Naive thymus-derived CD8-positive, alpha-beta T cell (primary cell): ENCODE results near the gene OR4K13. TPM values are rescaled to one million over a fixed set of nuclear protein-coding genes. Genes with fewer than 3 reads are reported as not detected.

Experiments
- ATAC-seq, 2 donors: fragments of 150-1000 bp; cut with Tn5 transposase in 1 of 2; sonication (Bioruptor Pico), chemical (Tn5 transposase) in 1 of 2; 1 replicate in 1 of 2; 2 replicates in 1 of 2; pipeline ENCODE4 v1.10.0; 2021; ENCODE audit warnings: mild to moderate bottlenecking in 2 of 2, moderate library complexity in 2 of 2
- POLR2A ChIA-PET: fragments of 350-600 bp; sonication (Branson Sonifier 250); formaldehyde crosslinking; loops from one replicate; lab custom pipeline; 2021; ENCODE audit warnings: antibody characterized with exemption; lab: Charles Lee
- DNase-seq, 10 donors: peaks; one replicate each; pipeline versions ENCODE4 v3.0.0 to v3.0.0-alpha.2; 2020 to 2022
- H3K27ac Mint-ChIP-seq, 10 donors: one replicate each; pipeline ENCODE4 v1.8.0; 2020 to 2022; ENCODE audit warnings: mild to moderate bottlenecking in 10 of 10, mixed read lengths in 10 of 10, moderate library complexity in 4 of 10, inconsistent platforms in 1 of 10
- H3K27me3 Mint-ChIP-seq, 5 donors: one replicate each; pipeline ENCODE4 v1.8.0; 2021 to 2022; ENCODE audit warnings: mixed read lengths in 5 of 5
- H3K36me3 Mint-ChIP-seq, 3 donors: one replicate each; pipeline ENCODE4 v1.8.0; 2020 to 2022; ENCODE audit warnings: mixed read lengths in 3 of 3, mild to moderate bottlenecking in 2 of 3, inconsistent platforms in 1 of 3
- H3K4me1 Mint-ChIP-seq, 4 donors: one replicate each; pipeline ENCODE4 v1.8.0; 2021 to 2022; ENCODE audit warnings: mixed read lengths in 4 of 4
- H3K4me3 Mint-ChIP-seq, 10 donors: one replicate each; pipeline ENCODE4 v1.8.0; 2020 to 2022; ENCODE audit warnings: mild to moderate bottlenecking in 10 of 10, mixed read lengths in 10 of 10, moderate library complexity in 6 of 10, inconsistent platforms in 1 of 10
- H3K9me3 Mint-ChIP-seq, 9 donors: one replicate each; pipeline ENCODE4 v1.8.0; 2020 to 2022; ENCODE audit warnings: mixed read lengths in 9 of 9, mild to moderate bottlenecking in 3 of 9, inconsistent platforms in 1 of 9, moderate library complexity in 1 of 9
- polyA plus RNA-seq, 3 donors: library from polyadenylated mRNA; unstranded; fragments of 300-500 nt; fragmentation: Illumina TruSeq; gene quantifications; one replicate each; pipeline ENCODE4 v1.2.3, GENCODE V29; 2021
- total RNA-seq, 8 experiments: library from RNA in 2 of 8; stranded (reverse) in 2 of 8; gene quantifications; one replicate each; pipeline ENCODE4 v1.2.3 and lab custom pipeline; 2021 to 2026

Gene OR4K13, protein sequence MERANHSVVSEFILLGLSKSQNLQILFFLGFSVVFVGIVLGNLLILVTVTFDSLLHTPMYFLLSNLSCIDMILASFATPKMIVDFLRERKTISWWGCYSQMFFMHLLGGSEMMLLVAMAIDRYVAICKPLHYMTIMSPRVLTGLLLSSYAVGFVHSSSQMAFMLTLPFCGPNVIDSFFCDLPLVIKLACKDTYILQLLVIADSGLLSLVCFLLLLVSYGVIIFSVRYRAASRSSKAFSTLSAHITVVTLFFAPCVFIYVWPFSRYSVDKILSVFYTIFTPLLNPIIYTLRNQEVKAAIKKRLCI
- total RNA-seq (not detected), polyA plus RNA-seq (not detected), total RNA-seq (lab: John Stamatoyannopoulos, UW) (0 reads per million in 6 experiments)

DNA sequence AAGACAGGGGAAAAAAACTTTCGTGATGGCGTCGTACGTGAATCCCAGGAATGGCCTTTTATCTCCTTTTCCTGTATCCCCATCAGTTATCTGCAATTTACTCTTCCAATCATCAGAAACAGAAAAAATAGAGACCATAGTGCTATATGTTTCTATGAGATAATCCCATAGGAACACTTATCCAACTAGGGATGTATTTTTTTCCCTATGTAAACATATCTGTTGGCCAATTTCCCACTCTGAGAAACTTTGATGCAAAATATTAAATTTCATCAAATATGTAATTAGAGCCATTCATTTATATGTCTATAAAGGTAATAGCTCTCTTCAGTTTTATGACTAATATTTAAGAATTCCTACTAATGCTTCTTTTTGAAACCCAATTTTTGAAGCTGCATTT lies at the start of gene OR4K13:
Gene OR4K13 (minus strand): TSS at position 101 of the 400 bp plus-strand sequence. CDS start 1,280 bp downstream, outside the sequence.
- H3K27me3 Mint-ChIP-seq, result peaks cover 0 to 6% (median 0%) of the 10 kb centered on the region in 5 donors

DNA sequence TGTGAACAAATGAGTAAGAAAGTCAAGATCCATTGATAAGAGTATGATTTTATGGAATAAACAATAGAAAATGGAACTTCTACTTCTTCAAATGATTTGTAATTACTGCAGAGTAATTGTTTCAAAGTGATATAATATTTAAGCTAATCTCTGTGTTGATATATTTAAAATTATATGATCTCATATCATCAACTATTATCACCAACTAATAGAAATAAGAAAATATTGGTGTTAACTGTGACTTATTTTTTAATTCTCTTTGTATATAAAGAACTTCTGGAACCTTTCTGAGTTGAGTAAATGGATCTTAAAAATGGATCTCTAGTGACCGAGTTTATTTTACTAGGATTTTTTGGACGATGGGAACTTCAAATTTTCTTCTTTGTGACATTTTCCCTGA lies 23.9 kb upstream of the OR4K13 start, which contains the start of gene OR4L1:
Gene OR4L1 (plus strand): TSS at position 301 of the 400 bp plus-strand sequence. CDS start 0 bp downstream, at position 301.
- DNase-seq (no peak), ATAC-seq (no peak)
- POLR2A ChIA-PET, result no interaction called here
- Mint-ChIP-seq H3K4me1 (peaks cover 0 to 2% (median 0%) of the 10 kb centered on the region in 4 donors), H3K36me3 (peaks cover 0 to 5% (median 0%) of the 10 kb centered on the region in 3 donors), H3K27ac (no peak within 1 kb of the TSS), H3K27me3 (peaks cover 0 to 14% (median 6%) of the 10 kb centered on the region in 5 donors), H3K4me3 (no peak within 1 kb of the TSS), H3K9me3 (peaks cover 0 to 12% (median 6%) of the 10 kb centered on the region in 9 donors)

More for the DNA sequence above, at the start of gene OR4K13:
- no peak within 1 kb of the TSS for H3K27ac Mint-ChIP-seq
- H3K9me3 Mint-ChIP-seq, result peaks cover 0 to 17% (median 5%) of the 10 kb centered on the region in 9 donors
- H3K4me1 Mint-ChIP-seq, result peaks cover 0 to 2% (median 0%) of the 10 kb centered on the region in 4 donors
- no peak for DNase-seq
- H3K4me3 Mint-ChIP-seq, result no peak within 1 kb of the TSS
- ATAC-seq, result no peak
- POLR2A ChIA-PET, result no interaction called here
- H3K36me3 Mint-ChIP-seq, result no peaks in the 10 kb centered on the region

DNA sequence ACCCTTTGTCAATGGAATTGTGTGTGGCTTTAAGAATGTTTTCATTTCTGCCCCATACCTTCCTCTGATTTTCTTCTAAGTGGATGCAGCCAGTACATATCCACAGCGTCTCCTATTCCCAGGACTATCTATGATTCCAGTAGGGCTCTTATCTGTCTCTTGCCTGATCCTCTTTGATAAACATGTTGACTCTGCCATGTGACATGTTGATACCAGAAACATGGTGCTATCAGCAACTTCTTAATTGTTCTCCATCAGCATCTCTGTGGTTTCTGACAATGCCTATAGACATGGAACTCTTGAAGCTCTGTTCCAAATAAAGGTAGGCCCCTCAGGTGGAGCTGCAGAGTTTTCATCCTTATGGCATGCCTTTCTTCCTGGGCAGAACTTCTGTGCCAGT lies 12.4 kb upstream of the OR4K13 start:
- POLR2A ChIA-PET, result no interaction called here
- Mint-ChIP-seq H3K9me3 (peaks cover 0 to under 1% (median 0%) of the 10 kb centered on the region in 9 donors), H3K36me3 (no peaks in the 10 kb centered on the region), H3K27me3 (peaks cover 4 to 36% (median 5%) of the 10 kb centered on the region in 5 donors), H3K27ac (no peak overlapping the region), H3K4me1 (no peaks in the 10 kb centered on the region), H3K4me3 (no peak overlapping the region)
- ATAC-seq (no peak), DNase-seq (no peak)

DNA sequence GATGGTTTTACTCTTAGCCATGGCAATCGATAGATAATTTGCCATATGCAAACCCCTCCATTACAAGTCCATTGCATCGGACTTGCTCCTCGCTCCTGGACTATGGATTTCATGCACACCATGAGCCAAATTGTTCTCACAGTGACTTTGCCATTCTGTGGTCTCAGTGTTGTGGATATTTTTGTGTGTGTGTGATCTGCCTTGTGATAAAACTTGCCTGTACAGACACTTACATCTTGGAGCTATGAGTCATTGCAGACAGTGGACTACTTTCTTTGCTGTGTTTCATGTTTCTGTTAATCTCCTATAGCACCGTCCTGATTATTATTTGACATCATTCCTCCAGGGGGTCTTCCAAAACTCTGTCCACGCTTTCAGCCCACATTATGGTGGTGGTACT lies 8.4 kb upstream of the OR4K13 start:
- no peaks in the 10 kb centered on the region for H3K36me3 Mint-ChIP-seq
- no peaks in the 10 kb centered on the region for H3K4me1 Mint-ChIP-seq
- H3K27ac Mint-ChIP-seq, result no peak overlapping the region
- peaks cover 2 to 27% (median 5%) of the 10 kb centered on the region in 5 donors for H3K27me3 Mint-ChIP-seq
- H3K9me3 Mint-ChIP-seq, result peaks cover 0 to 22% (median 7%) of the 10 kb centered on the region in 9 donors
- H3K4me3 Mint-ChIP-seq, result no peak overlapping the region
- POLR2A ChIA-PET, result no interaction called here
- ATAC-seq, result no peak
- DNase-seq, result no peak

DNA sequence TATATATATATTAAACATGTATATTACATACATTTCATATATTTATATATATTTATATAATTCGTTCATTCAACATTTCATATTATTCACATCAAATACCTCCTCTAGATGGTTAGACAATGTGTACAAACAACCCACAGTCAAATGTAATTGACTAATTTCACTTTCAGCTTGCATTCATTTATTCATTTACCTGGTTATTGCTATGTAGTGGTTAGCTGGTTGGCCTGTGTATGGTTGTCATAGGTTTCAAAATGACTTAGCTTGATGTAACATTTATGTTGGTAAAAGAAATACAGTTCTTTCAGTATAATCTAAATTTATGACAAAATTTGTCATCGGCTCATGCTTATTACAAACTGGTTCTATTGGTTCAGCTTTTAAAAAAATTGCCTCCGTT lies 389 bp downstream of the OR4K13 start:
- Mint-ChIP-seq H3K27ac (no peak overlapping the region), H3K4me1 (peaks cover 0 to 2% (median 0%) of the 10 kb centered on the region in 4 donors), H3K9me3 (peaks cover 0 to 14% (median 5%) of the 10 kb centered on the region in 9 donors), H3K36me3 (no peaks in the 10 kb centered on the region), H3K4me3 (no peak overlapping the region), H3K27me3 (peaks cover 0 to 6% (median 0%) of the 10 kb centered on the region in 5 donors)
- no peak for ATAC-seq
- POLR2A ChIA-PET, result no interaction called here
- no peak for DNase-seq

DNA sequence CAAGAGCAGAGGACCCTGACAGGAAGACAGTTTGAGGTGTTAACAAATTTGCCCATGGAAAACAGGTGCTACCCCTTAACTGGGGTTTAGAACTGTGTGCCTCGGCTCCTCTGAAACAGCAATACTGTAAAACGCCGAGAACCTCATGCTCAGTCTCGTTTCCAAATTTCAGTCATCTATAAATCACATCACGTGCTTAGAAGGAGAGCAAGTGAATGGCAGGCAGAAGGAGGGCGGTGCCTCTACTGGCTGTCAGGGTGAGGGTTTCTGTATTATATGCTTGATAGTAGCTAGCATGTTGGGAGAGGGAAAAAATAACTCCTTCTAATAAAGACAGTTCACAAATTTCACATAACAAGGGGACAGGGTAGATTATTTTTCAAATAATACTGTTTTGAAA lies 4.8 kb downstream of the OR4K13 start:
- POLR2A ChIA-PET, result no interaction called here
- peaks cover 0 to 6% (median 2%) of the 10 kb centered on the region in 5 donors for H3K27me3 Mint-ChIP-seq
- ATAC-seq (no peak), DNase-seq (no peak)
- no peak overlapping the region for H3K27ac Mint-ChIP-seq
- peaks cover 0 to 4% (median 0%) of the 10 kb centered on the region in 9 donors for H3K9me3 Mint-ChIP-seq
- no peak overlapping the region for H3K4me3 Mint-ChIP-seq
- no peaks in the 10 kb centered on the region for H3K4me1 Mint-ChIP-seq
- no peaks in the 10 kb centered on the region for H3K36me3 Mint-ChIP-seq

DNA sequence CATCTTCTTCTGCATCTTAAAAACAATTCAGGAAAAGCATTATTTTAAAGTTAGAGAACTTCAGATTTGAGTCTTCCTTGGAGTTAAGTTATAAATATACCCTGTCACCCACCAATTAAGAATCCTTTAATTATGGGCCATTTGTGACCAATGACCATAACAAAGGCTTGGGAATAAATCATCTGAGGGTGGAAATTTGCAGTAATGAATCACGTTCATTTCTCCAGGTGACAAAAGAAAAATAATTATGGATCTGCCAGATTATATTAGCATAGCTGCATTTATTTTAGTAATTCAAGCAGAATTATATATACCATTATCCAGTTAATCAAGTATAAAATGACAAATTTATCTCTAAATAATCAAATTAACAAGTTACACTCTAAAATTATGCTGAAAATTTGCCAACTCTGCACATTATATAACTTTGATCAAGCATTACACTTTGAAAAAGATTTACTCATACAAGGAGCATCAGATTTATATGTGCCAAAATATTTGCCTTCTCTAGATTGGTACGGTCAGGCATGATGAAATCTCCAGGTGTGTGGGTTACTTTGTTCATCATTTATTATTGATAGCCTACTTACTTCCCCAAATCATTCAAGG lies 16.5 kb downstream of the OR4K13 start, which contains the start of gene OR4K14:
Gene OR4K14 (minus strand): TSS at position 51 of the 609 bp plus-strand sequence. CDS start 4,114 bp downstream, outside the sequence.
- H3K4me1 Mint-ChIP-seq, result peaks cover 0 to 3% (median 0%) of the 10 kb centered on the region in 4 donors
- POLR2A ChIA-PET, result no interaction called here
- no peak within 1 kb of the TSS for H3K4me3 Mint-ChIP-seq
- ATAC-seq (no peak), DNase-seq (no peak)
- H3K9me3 Mint-ChIP-seq, result peaks cover 0 to 8% (median under 1%) of the 10 kb centered on the region in 9 donors
- H3K36me3 Mint-ChIP-seq, result peaks cover 0 to 4% (median 0%) of the 10 kb centered on the region in 3 donors
- no peak within 1 kb of the TSS for H3K27ac Mint-ChIP-seq
- peaks cover 0 to 5% (median 0%) of the 10 kb centered on the region in 5 donors for H3K27me3 Mint-ChIP-seq

DNA sequence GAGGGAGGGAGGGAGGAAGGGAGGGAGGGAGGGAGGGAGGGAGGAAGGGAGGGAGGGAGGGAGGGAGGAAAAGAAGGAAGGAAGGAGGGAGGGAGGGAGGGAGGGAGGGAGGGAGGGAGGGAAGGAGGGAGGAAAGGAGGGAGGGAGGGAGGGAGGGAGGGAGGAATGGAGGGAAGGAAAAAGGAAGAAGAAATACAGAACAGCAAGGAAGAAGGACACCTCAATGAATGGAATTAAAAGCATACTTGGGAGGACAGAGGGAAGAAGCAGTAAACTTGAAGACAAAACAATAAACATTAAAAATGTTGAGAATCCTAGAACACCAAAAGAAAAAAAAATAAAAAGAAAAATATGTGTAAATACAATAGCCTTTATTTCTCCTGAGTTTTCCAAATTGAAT lies 27.7 kb downstream of the OR4K13 start:
- POLR2A ChIA-PET, result no interaction called here
- H3K9me3 Mint-ChIP-seq, result peaks cover 0 to 21% (median 12%) of the 10 kb centered on the region in 9 donors
- DNase-seq (no peak), ATAC-seq (no peak)
- H3K4me3 Mint-ChIP-seq, result no peak overlapping the region
- peaks cover 0 to 5% (median 3%) of the 10 kb centered on the region in 5 donors for H3K27me3 Mint-ChIP-seq
- peaks cover 0 to 11% (median 2%) of the 10 kb centered on the region in 3 donors for H3K36me3 Mint-ChIP-seq
- H3K4me1 Mint-ChIP-seq, result peaks cover 0 to 1% (median 0%) of the 10 kb centered on the region in 4 donors
- peak overlapping the region in 1 of 10 donors; percentile 57 for H3K27ac Mint-ChIP-seq

DNA sequence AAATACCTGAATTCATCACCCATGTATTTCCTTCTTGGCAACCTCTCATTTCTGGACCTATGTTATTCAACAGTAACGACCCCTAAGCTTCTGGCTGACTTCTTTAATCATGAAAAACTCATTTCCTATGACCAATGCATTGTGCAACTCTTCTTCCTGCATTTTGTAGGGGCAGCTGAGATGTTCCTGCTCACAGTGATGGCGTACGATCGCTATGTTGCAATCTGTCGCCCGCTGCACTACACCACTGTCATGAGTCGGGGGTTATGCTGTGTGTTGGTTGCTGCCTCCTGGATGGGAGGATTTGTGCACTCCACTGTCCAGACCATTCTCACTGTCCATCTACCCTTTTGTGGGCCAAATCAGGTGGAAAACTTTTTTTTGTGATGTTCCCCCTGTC lies 33.5 kb downstream of the OR4K13 start:
- POLR2A ChIA-PET, result no interaction called here
- H3K4me1 Mint-ChIP-seq, result no peaks in the 10 kb centered on the region
- ATAC-seq (no peak), DNase-seq (no peak)
- H3K36me3 Mint-ChIP-seq, result peaks cover 0 to 4% (median 0%) of the 10 kb centered on the region in 3 donors
- no peak overlapping the region for H3K4me3 Mint-ChIP-seq
- peaks cover 0 to 10% (median 3%) of the 10 kb centered on the region in 5 donors for H3K27me3 Mint-ChIP-seq
- H3K9me3 Mint-ChIP-seq, result peaks cover 0 to 9% (median 0%) of the 10 kb centered on the region in 9 donors
- peak overlapping the region in 1 of 10 donors; percentile 47 for H3K27ac Mint-ChIP-seq

DNA sequence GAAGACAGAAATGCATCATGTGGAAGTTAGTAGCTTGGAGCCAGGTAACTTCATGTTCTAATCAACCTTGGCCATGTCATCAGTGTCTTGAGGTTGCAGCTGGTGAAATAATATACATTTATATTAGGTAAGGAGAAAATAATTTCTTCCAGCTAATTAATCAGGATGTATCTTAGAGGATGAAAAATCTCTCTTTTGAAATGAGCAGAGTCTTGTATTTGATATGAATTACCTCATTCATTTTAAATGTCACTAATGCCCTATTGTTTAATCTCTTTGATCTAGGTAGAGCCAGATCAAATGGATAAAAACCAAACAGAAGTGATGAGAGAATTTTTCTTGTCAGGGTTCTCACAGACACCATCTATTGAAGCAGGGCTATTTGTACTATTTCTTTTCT lies 34.0 kb downstream of the OR4K13 start, which contains the start of gene OR4Q2:
Gene OR4Q2 (plus strand): TSS at position 301 of the 400 bp plus-strand sequence.
- ATAC-seq (no peak), DNase-seq (no peak)
- H3K4me3 Mint-ChIP-seq, result no peak within 1 kb of the TSS
- H3K27ac Mint-ChIP-seq, result peak within 1 kb of the TSS in 1 of 10 donors; percentile 47
- no peaks in the 10 kb centered on the region for H3K4me1 Mint-ChIP-seq
- peaks cover 0 to 7% (median 0%) of the 10 kb centered on the region in 9 donors for H3K9me3 Mint-ChIP-seq
- POLR2A ChIA-PET, result no interaction called here
- H3K27me3 Mint-ChIP-seq, result peaks cover 0 to 10% (median 3%) of the 10 kb centered on the region in 5 donors
- peaks cover 0 to 4% (median 0%) of the 10 kb centered on the region in 3 donors for H3K36me3 Mint-ChIP-seq

DNA sequence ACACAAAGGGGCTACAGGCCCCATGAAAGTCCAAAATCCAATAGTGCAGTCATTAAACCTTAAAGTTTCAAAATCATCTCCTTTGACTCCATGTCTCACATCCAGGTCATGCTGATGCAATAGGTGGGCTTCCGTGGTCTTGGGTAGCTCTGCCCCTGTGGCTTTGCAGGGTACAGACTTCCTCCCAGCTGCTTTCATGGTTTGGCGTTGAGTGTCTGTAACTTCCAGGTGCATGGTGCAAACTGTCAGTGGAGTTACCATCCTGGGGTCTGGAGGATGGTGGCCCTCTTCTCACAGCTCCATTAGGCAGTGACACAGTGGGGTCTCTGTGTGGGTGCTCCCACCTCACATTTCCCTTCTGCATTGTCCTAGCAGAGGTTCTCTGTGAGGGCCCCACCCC lies 42.4 kb downstream of the OR4K13 start:
- DNase-seq, result no peak
- Mint-ChIP-seq H3K36me3 (peaks cover 0 to 12% (median 4%) of the 10 kb centered on the region in 3 donors), H3K9me3 (peaks cover 3 to 16% (median 8%) of the 10 kb centered on the region in 9 donors), H3K27ac (no peak overlapping the region), H3K4me3 (no peak overlapping the region), H3K4me1 (peaks cover 0 to 2% (median 0%) of the 10 kb centered on the region in 4 donors), H3K27me3 (no peaks in the 10 kb centered on the region)
- POLR2A ChIA-PET, result no interaction called here
- ATAC-seq, result no peak
